H9 (cell line): ENCODE results near the gene NXPH1. TPM values are rescaled to one million over a fixed set of nuclear protein-coding genes. Genes with fewer than 3 reads are reported as not detected.

Source experiments
- DNase-seq: peaks from one replicate; pipeline ENCODE4 v3.0.0-alpha.2; 2017
- H2AFZ ChIP-seq: one replicate; pipeline ENCODE4 v1.6.1; 2013; ENCODE audit warnings: mild to moderate bottlenecking, low read length, control low read depth, moderate library complexity
- H2AK5ac ChIP-seq: 2 replicates; pipeline ENCODE4 v1.6.1; 2013; ENCODE audit warnings: low read length, control low read depth, mixed read lengths; ENCODE audit not compliant: insufficient read length
- H2BK120ac ChIP-seq: one replicate; pipeline ENCODE4 v1.6.1; 2013; ENCODE audit warnings: low read depth, mild to moderate bottlenecking, low read length, control low read depth, inconsistent platforms; ENCODE audit not compliant: poor library complexity, severe bottlenecking
- H2BK12ac ChIP-seq: 2 replicates; pipeline ENCODE4 v1.6.1; 2013; ENCODE audit warnings: low read length, control low read depth, mixed read lengths, low read depth; ENCODE audit not compliant: insufficient read length
- H2BK15ac ChIP-seq: 2 replicates; pipeline ENCODE4 v1.6.1; 2013; ENCODE audit warnings: low read depth, low read length, control low read depth
- H2BK20ac ChIP-seq: one replicate; pipeline ENCODE4 v1.6.1; 2013; ENCODE audit warnings: low read depth, mild to moderate bottlenecking, low read length, control low read depth, inconsistent platforms; ENCODE audit not compliant: poor library complexity, severe bottlenecking
- H2BK5ac ChIP-seq: 2 replicates; pipeline ENCODE4 v1.6.1; 2013; ENCODE audit warnings: low read length, control low read depth, mixed read lengths; ENCODE audit not compliant: insufficient read length
- H3K14ac ChIP-seq: 2 replicates; pipeline ENCODE4 v1.6.1; 2013; ENCODE audit warnings: low read length, control low read depth; ENCODE audit not compliant: insufficient read depth
- H3K18ac ChIP-seq: 2 replicates; pipeline ENCODE4 v1.6.1; 2013; ENCODE audit warnings: low read depth, mild to moderate bottlenecking, mixed read lengths, low read length, control low read depth; ENCODE audit not compliant: insufficient read length
- H3K23ac ChIP-seq: 2 replicates; pipeline ENCODE4 v1.6.1; 2013; ENCODE audit warnings: low read length, control low read depth, mixed read lengths, low read depth; ENCODE audit not compliant: insufficient read length
- H3K23me2 ChIP-seq: 2 replicates; pipeline ENCODE4 v1.6.1; 2013; ENCODE audit warnings: low read depth, mild to moderate bottlenecking, mixed read lengths, low read length, control low read depth; ENCODE audit not compliant: insufficient read length, poor library complexity, severe bottlenecking
- H3K27ac ChIP-seq: 2 replicates; pipeline ENCODE4 v1.5.1; 2013; ENCODE audit warnings: low read length, control low read depth, mixed read lengths, low read depth; ENCODE audit not compliant: insufficient read length
- H3K27me3 ChIP-seq: 2 replicates; pipeline ENCODE4 v1.6.1; 2013; ENCODE audit warnings: low read length, control low read depth, inconsistent platforms; ENCODE audit not compliant: insufficient read depth
- H3K4ac ChIP-seq: 2 replicates; pipeline ENCODE4 v1.6.1; 2013; ENCODE audit warnings: low read depth, mild to moderate bottlenecking, control low read depth, inconsistent platforms, low read length, moderate library complexity
- H3K4me1 ChIP-seq: 2 replicates; pipeline ENCODE4 v1.6.1; 2013; ENCODE audit warnings: low read length, control low read depth, inconsistent platforms; ENCODE audit not compliant: insufficient read depth
- H3K4me2 ChIP-seq: 2 replicates; pipeline ENCODE4 v1.6.1; 2013; ENCODE audit warnings: low read length, control low read depth, mixed read lengths; ENCODE audit not compliant: insufficient read length, insufficient read depth
- H3K56ac ChIP-seq: 2 replicates; pipeline ENCODE4 v1.6.1; 2013; ENCODE audit warnings: low read depth, mild to moderate bottlenecking, mixed read lengths, low read length, control low read depth; ENCODE audit not compliant: insufficient read length
- H3K79me1 ChIP-seq: 2 replicates; pipeline ENCODE4 v1.6.1; 2013; ENCODE audit warnings: low read depth, mild to moderate bottlenecking, moderate library complexity, low read length, control low read depth, inconsistent platforms; ENCODE audit not compliant: insufficient read depth, poor library complexity, severe bottlenecking
- H3K79me2 ChIP-seq: 2 replicates; pipeline ENCODE4 v1.6.1; 2013; ENCODE audit warnings: low read length, control low read depth, inconsistent platforms; ENCODE audit not compliant: insufficient read depth
- H3K9ac ChIP-seq: 2 replicates; pipeline ENCODE4 v1.6.1; 2013; ENCODE audit warnings: low read length, control low read depth, mixed read lengths; ENCODE audit not compliant: insufficient read length; ENCODE audit errors: extremely low read depth
- H3K9me3 ChIP-seq: one replicate; pipeline ENCODE4 v1.6.1; 2013; ENCODE audit warnings: low read depth, low read length, inconsistent platforms; ENCODE audit not compliant: control insufficient read depth
- H3T11ph ChIP-seq: one replicate; pipeline ENCODE4 v1.6.1; 2013; ENCODE audit warnings: mild to moderate bottlenecking, low read length, control low read depth, inconsistent platforms
- H4K20me1 ChIP-seq: one replicate; pipeline ENCODE4 v1.6.1; 2013; ENCODE audit not compliant: control insufficient read depth, insufficient read length, insufficient read depth
- H4K5ac ChIP-seq: 2 replicates; pipeline ENCODE4 v1.6.1; 2013; ENCODE audit warnings: low read depth, mild to moderate bottlenecking, mixed read lengths, low read length, control low read depth; ENCODE audit not compliant: insufficient read length
- H4K8ac ChIP-seq: replicated peaks from 2 replicates; pipeline ENCODE4 v1.6.1; 2013; ENCODE audit warnings: low read length, control low read depth, mixed read lengths, low read depth; ENCODE audit not compliant: insufficient read length
- H4K91ac ChIP-seq: 2 replicates; pipeline ENCODE4 v1.6.1; 2013; ENCODE audit warnings: low read depth, mild to moderate bottlenecking, moderate library complexity, mixed read lengths, low read length, control low read depth; ENCODE audit not compliant: insufficient read length
- H3K27ac Mint-ChIP-seq, 3 experiments: 2 replicates in 2 of 3; 3 replicates in 1 of 3; pipeline ENCODE4 v1.8.0; 2020 to 2021; ENCODE audit warnings: mixed read lengths in 3 of 3, mild to moderate bottlenecking in 1 of 3, moderate library complexity in 1 of 3
- H3K27me3 Mint-ChIP-seq: 2 replicates; pipeline ENCODE4 v1.8.0; 2021; ENCODE audit warnings: low read depth, mild to moderate bottlenecking, moderate library complexity, mixed read lengths
- H3K36me3 Mint-ChIP-seq, 3 experiments: 2 replicates in 2 of 3; 3 replicates in 1 of 3; pipeline ENCODE4 v1.8.0; 2020 to 2021; ENCODE audit warnings: low read depth in 3 of 3, mixed read lengths in 3 of 3; ENCODE audit not compliant: insufficient read depth in 1 of 3
- H3K4me1 Mint-ChIP-seq, 2 experiments: 2 replicates each; pipeline ENCODE4 v1.8.0; 2020; ENCODE audit warnings: mixed read lengths in 2 of 2
- H3K4me3 Mint-ChIP-seq, 2 experiments: 2 replicates in 1 of 2; 3 replicates in 1 of 2; pipeline ENCODE4 v1.8.0; 2020 to 2021; ENCODE audit warnings: mild to moderate bottlenecking in 2 of 2, mixed read lengths in 2 of 2, moderate library complexity in 1 of 2
- H3K9me3 Mint-ChIP-seq, 2 experiments: 2 replicates in 1 of 2; 3 replicates in 1 of 2; pipeline ENCODE4 v1.8.0; 2020; ENCODE audit warnings: mild to moderate bottlenecking in 2 of 2, mixed read lengths in 2 of 2, moderate library complexity in 1 of 2
- CTCF ChIP-seq: fragments of 200-600 bp; sonication (generic); conservative IDR thresholded peaks from 3 replicates; pipeline ENCODE4 v1.8.0; 2021; ENCODE audit warnings: antibody characterized with exemption, mild to moderate bottlenecking
- WGBS: extraction: QIAGEN DNeasy Blood & Tissue Kit; methylation state at CpG from one replicate; pipeline ENCODE4 v1.1.7; 2013; ENCODE audit warnings: missing lambda C conversion rate, low lambda C conversion rate, mixed read lengths; ENCODE audit not compliant: insufficient read length; ENCODE audit errors: extremely low coverage; 5-methylcytosine and 5-hydroxymethylcytosine counted together
- total RNA-seq: library from RNA; stranded (reverse); gene quantifications from 2 replicates; pipeline ENCODE4 v1.2.1, GENCODE V29; 2021

The NXPH1 gene
- total RNA-seq, 1 experiment from 2014 or later: 0.15 TPM

DNA sequence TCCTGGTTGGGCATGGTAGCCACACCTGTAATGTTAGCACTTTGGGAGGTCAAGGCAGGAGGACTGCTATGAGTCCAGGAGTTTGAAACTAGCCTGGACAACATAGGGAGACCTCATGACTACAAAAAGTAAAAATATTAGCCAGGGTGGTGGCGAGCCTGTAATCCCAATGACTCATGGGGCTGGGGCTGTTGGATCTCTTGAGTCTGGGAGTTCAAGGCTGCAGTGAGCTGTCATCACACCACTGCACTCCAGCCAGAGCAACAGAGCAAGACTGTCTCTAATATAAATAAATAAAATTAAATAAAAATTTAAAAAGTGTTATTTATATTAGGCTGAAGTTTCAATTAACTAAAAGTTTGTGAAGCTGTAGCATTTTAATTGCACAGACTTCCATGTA, 207.3 kb downstream of the NXPH1 start:
- Mint-ChIP-seq H3K4me1 (peaks cover 10 to 15% of the 10 kb centered on the region in 2 experiments), H3K36me3 (no peaks in the 10 kb centered on the region), H3K27ac (no peak overlapping the region; a peak in 2 of 7 replicates), H3K27me3 (no peaks in the 10 kb centered on the region; the same call in 1 of the 2 replicates), H3K9me3 (no peaks in the 10 kb centered on the region), H3K4me3 (no peak overlapping the region)
- Histone ChIP-seq H2BK20ac (no peak overlapping the region), H2BK15ac (no peak overlapping the region), H3K79me1 (no peaks in the 10 kb centered on the region), H4K8ac (no peak overlapping the region), H4K20me1 (no peaks in the 10 kb centered on the region), H2AFZ (no peak overlapping the region), H2BK5ac (no peak overlapping the region), H3K4ac (no peak overlapping the region), H3K14ac (no peak overlapping the region), H3K23ac (no peak overlapping the region), H3K4me2 (no peak overlapping the region), H3K9me3 (no peaks in the 10 kb centered on the region), H2BK120ac (no peak overlapping the region), H3K9ac (no peak overlapping the region), H4K91ac (no peak overlapping the region), H3K27me3 (no peaks in the 10 kb centered on the region), H3K23me2 (no peaks in the 10 kb centered on the region), H3T11ph (no peak overlapping the region), H2BK12ac (no peak overlapping the region), H3K79me2 (no peaks in the 10 kb centered on the region), H2AK5ac (no peak overlapping the region), H3K4me1 (no peaks in the 10 kb centered on the region; the same call in 1 of the 2 replicates), H3K18ac (no peak overlapping the region), H3K56ac (no peak overlapping the region), H3K27ac (no peak overlapping the region), H4K5ac (no peak overlapping the region)
- no peak for TF ChIP-seq CTCF
- WGBS: no CpG with 5 or more reads among the region's 1 CpG
- DNase-seq: no peak
